SH-SY5Y (cell line): Measurements from ENCODE around the gene LMOD2.

Experiments used
- GATA2 ChIP-seq: IDR thresholded peaks from 2 replicates; pipeline ENCODE4 v1.6.1; 2011; ENCODE audit warnings: mild to moderate bottlenecking, low read depth, low read length
- GATA3 ChIP-seq: IDR thresholded peaks from 2 replicates; pipeline ENCODE4 v1.6.1; 2011; ENCODE audit warnings: low read depth, mild to moderate bottlenecking, low read length, moderate library complexity

DNA sequence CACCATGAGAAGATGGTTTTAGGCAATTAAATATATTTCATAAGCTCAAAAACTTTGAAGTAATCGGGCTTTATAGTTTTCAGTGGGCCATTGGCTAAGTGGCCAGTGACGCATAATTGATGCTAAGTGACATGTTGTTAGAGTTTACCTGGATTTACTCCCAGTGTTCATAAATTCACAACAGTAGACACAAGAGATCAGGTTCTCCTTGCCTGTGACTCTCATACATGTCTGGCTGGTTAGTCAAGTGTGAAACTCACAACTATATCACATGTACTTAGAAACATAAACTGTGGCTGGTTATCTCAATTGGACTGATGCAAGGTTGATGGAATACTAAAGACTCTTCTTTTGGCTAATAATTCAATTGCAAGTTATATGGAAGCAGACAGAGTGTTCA is 27.8 kb upstream of the LMOD2 start:
- TF ChIP-seq GATA2 (no peak), GATA3 (no peak)
